Epithelial cell of esophagus (primary cell): Measurements from ENCODE around the gene AMH.

Experiments used
- DNase-seq: peaks from one replicate; pipeline ENCODE4 v3.0.0; 2010; ENCODE audit warnings: low read depth
- H3K4me3 ChIP-seq: 2 replicates; pipeline ENCODE4 v1.5.1; 2011; ENCODE audit warnings: mild to moderate bottlenecking, low read length, control low read depth
- CTCF ChIP-seq: IDR thresholded peaks from 2 replicates; pipeline ENCODE4 v1.5.1; 2011; ENCODE audit warnings: low read depth, mild to moderate bottlenecking, low read length, control low read depth, inconsistent platforms; ENCODE audit not compliant: insufficient read depth; ENCODE audit errors: missing control alignments

The AMH gene

DNA sequence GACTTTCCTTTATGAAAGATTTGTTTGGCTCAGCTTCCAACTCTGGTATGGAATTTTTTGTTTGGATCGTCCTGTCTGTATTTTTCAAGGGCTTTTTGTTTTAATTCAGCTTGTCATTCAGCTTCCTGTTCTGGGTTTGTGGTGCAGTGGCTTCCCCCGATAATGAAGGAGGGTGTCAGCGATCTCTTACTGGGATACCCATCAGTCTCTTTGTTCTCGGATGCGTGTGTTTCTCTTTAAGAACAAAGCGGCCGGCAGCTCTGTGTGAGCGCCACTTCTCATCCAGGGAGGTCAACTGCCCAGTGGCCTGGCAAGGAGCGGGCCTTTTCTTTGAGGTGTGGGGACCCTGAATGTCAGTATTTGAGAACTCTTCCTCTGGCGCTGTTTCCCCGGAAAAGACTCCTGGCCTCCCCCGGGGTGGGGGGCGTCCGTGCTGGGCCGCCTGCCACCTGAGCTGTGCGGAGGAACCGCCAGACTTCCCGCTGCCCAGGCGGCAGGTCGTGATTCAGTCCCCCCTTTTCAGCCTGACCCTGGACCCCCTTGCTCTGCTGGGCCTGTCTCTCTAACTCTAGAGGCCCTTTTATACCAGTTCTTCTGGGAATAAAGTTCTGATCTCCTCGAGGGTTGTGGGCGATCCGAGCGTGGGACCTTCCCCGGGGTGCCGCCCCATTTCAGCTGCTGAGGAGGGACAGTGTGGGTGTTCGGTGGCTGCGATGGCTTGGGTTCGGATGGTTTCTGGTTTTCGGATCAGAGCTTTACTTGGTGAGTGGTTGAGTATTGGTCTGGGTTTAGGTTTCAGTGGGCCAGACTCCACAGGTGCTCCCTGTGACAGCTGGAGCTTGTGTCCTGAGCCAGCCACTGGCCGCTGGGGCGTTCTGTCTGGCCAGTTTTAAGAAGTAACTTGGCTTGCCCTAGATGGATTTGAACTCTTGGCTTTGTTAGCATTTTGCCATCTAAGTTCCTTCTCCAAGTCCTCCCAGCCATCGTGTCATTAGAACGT lies 9.1 kb upstream of the AMH start:
- no peak for DNase-seq
- peak overlapping the region; percentile 43 for H3K4me3 ChIP-seq
- TF ChIP-seq CTCF, result no peak

- peak overlapping the region; percentile 43 for H3K4me3 ChIP-seq
- DNase-seq, result peak; percentile 39
- TF ChIP-seq CTCF, result no peak
These were observed 8.0 kb upstream of the AMH start for GRCh38 chr19:2240881-2241760.

DNA sequence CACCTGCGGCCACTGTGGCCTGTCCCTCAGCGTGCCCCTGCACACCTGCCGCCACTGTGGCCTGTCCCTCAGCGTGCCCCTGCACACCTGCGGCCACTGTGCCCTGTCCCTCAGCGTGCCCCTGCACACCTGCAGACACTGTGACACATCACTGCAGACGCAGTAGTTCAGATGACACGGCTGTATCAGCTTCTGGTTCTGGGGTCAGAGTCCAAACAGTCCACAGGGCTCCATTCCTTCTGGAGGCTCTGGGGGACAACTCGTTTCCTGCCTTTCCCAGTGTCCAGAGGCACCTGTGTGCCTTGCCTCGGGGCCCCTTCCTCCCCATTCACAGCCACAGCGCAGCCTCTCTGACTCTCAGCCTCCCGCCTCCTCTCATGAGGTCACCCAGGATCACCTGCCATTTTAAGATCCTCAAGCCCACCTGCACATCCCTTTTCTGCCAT lies 7.0 kb upstream of the AMH start:
- no peak overlapping the region for H3K4me3 ChIP-seq
- no peak for TF ChIP-seq CTCF
- no peak for DNase-seq

GRCh38 chr19:2242816-2243215 lies 6.3 kb upstream of the AMH start:
- H3K4me3 ChIP-seq, result no peak overlapping the region
- no peak for DNase-seq
- no peak for TF ChIP-seq CTCF

DNA sequence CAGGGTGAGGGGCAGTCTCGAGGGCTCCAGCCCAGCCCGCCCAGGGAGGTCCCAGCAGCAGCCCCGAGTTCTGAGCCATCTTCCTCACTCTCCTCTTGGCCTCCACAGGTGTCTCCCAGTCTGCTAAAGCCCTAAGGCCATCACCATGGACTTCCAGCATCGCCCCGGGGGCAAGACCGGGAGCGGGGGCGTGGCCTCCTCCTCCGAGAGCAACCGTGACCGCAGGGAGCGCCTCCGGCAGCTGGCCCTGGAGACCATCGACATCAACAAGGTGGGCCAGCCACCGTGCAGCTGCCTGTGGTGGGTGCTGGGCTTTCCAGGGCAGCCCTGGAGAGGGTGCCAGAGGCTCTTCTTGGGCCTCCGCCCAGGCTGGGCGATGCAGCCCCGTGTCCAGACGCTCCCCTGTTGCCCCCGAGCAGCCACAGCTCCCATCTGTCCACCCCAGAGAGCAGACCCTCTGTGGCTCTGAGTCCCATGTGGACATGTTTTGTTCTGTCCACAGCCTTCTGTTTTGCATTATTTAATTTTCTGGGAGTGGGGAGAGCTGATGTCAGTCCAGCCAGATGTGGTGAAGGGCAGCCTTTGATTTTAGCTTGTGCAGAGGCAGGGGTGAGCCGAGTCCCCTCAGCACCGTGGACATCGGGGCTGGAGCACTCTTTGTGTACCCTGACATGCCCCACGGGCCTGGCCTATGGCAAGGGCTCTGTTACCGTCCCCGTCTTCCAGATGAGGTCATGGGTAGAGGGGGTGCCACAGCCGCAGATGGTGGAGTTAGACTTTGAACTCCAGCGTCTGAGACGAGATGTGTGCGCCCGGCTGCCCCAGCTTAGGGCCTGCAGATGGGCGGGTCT lies 5.6 kb upstream of the AMH start:
- no peak for DNase-seq
- no peak for TF ChIP-seq CTCF
- no peak overlapping the region for H3K4me3 ChIP-seq

- H3K4me3 ChIP-seq, result no peak overlapping the region
- no peak for TF ChIP-seq CTCF
- DNase-seq, result no peak
These were observed 5.1 kb upstream of the AMH start for GRCh38 chr19:2244125-2244411.
